T-helper 1 cell treated with Interleukin-12 subunit alpha and Interleukin-12 subunit beta and Interleukin-4 antibody, amounts not matched to agents 30 μg/mL and 1 μg/mL, for 36 hours (primary cell): ENCODE results near the gene CRNKL1.

ENCODE experiments used
- H3K27ac Mint-ChIP-seq: one replicate; pipeline ENCODE4 v1.8.0; 2021; ENCODE audit warnings: mild to moderate bottlenecking, mixed read lengths
- H3K27me3 Mint-ChIP-seq: one replicate; pipeline ENCODE4 v1.8.0; 2021; ENCODE audit warnings: low read depth, mixed read lengths
- H3K36me3 Mint-ChIP-seq: one replicate; pipeline ENCODE4 v1.8.0; 2021; ENCODE audit warnings: low read depth, mixed read lengths
- H3K4me1 Mint-ChIP-seq: one replicate; pipeline ENCODE4 v1.8.0; 2021; ENCODE audit warnings: low read depth, mixed read lengths
- H3K4me3 Mint-ChIP-seq: one replicate; pipeline ENCODE4 v1.8.0; 2021; ENCODE audit warnings: mild to moderate bottlenecking, moderate library complexity, mixed read lengths
- H3K9me3 Mint-ChIP-seq: one replicate; pipeline ENCODE4 v1.8.0; 2021; ENCODE audit warnings: mixed read lengths

The CRNKL1 gene

DNA sequence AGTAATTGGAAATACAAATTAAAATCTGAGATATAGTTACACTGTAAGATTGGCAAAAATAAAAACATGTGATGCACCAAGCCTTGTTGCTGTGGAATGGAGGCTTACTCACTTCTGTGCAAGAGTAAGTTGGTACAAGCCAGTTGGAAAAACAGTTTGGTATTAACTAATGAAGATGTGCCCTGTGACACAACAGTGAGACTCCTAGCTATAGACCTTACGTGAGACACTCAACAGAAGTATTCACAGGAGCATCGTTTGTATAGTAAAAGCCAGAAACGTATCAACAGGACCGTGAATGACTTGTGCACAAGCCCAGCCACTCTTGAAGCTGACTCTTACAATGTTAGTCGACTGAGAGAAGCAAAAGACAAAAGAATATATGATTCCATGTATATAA, 20.5 kb downstream of the CRNKL1 start:
- Mint-ChIP-seq H3K4me3 (no peak overlapping the region), H3K4me1 (peaks cover 3% of the 10 kb centered on the region), H3K36me3 (peaks cover 27% of the 10 kb centered on the region), H3K27me3 (no peaks in the 10 kb centered on the region), H3K27ac (no peak overlapping the region), H3K9me3 (no peaks in the 10 kb centered on the region)

GRCh38 chr20:20027284-20027683, 25.0 kb downstream of the CRNKL1 start:
- Mint-ChIP-seq H3K36me3 (peaks cover 17% of the 10 kb centered on the region), H3K4me3 (no peak overlapping the region), H3K4me1 (peaks cover 14% of the 10 kb centered on the region), H3K27me3 (no peaks in the 10 kb centered on the region), H3K27ac (no peak overlapping the region), H3K9me3 (no peaks in the 10 kb centered on the region)

GRCh38 chr20:20024942-20025341, 27.3 kb downstream of the CRNKL1 start:
- no peak overlapping the region for H3K27ac Mint-ChIP-seq

GRCh38 chr20:20023395-20023794, 28.9 kb downstream of the CRNKL1 start:
- peaks cover 9% of the 10 kb centered on the region for H3K36me3 Mint-ChIP-seq

More at GRCh38 chr20:20024942-20025341, 27.3 kb downstream of the CRNKL1 start:
- Mint-ChIP-seq H3K9me3 (no peaks in the 10 kb centered on the region), H3K4me1 (peaks cover 32% of the 10 kb centered on the region), H3K27me3 (no peaks in the 10 kb centered on the region), H3K4me3 (no peak overlapping the region), H3K36me3 (peaks cover 12% of the 10 kb centered on the region)

GRCh38 chr20:20022498-20022897, 29.8 kb downstream of the CRNKL1 start:
- Mint-ChIP-seq H3K4me3 (peak overlapping the region; percentile 52), H3K9me3 (no peaks in the 10 kb centered on the region), H3K36me3 (peaks cover 10% of the 10 kb centered on the region)

More at GRCh38 chr20:20023395-20023794, 28.9 kb downstream of the CRNKL1 start:
- H3K27me3 Mint-ChIP-seq: no peaks in the 10 kb centered on the region
- no peaks in the 10 kb centered on the region for H3K9me3 Mint-ChIP-seq
- H3K4me3 Mint-ChIP-seq: no peak overlapping the region
- H3K4me1 Mint-ChIP-seq: peaks cover 40% of the 10 kb centered on the region
- peak overlapping the region; percentile 27 for H3K27ac Mint-ChIP-seq

DNA sequence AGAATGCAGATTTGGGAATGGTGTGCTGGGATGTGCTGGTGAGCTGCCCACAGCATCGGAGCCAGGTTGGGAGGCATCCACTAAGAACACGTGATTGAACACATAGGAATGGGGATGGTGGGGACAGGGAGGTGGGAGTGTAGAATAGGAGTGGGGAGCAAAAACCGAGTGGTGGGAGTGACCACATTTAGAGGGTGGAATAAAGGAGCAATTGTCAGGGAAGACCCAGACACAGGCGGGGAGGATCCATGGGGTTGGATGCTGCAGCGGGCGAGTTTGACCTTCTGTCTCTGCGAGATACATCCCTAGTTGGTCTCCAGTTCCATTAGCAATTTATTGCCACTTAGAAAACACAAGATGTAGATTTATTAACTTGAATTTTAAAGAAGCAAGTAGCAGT, 30.4 kb downstream of the CRNKL1 start:
- H3K4me1 Mint-ChIP-seq: peaks cover 49% of the 10 kb centered on the region
- H3K27ac Mint-ChIP-seq: peak overlapping the region; percentile 87
- H3K27me3 Mint-ChIP-seq: no peaks in the 10 kb centered on the region
- peak overlapping the region; percentile 40 for H3K4me3 Mint-ChIP-seq
- peaks cover 9% of the 10 kb centered on the region for H3K36me3 Mint-ChIP-seq
- H3K9me3 Mint-ChIP-seq: no peaks in the 10 kb centered on the region

More at GRCh38 chr20:20022498-20022897, 29.8 kb downstream of the CRNKL1 start:
- Mint-ChIP-seq H3K27me3 (no peaks in the 10 kb centered on the region), H3K4me1 (peaks cover 46% of the 10 kb centered on the region), H3K27ac (peak overlapping the region; percentile 81)

DNA sequence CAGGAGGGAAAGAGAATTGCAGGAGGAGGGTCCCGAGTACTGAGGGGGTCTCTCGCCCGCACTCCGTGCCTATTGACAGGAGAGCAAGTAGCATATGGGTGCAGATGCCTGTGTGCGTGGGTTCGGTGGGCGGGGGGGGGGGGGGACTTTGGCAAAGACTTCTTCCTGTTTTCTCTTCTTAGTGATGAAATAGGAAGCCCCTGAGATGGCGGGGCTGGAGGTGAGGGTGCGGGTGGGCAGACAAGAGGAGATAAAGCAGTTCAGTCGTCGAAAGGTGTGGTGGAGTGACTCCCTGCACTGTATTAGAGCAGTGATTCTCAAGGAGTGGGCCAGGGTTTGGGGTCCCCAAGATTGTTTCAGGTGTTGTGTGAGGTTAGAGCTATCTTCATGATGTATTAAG, 31.4 kb downstream of the CRNKL1 start:
- H3K27ac Mint-ChIP-seq: peak overlapping the region; percentile 87
- peak overlapping the region; percentile 2 for H3K4me3 Mint-ChIP-seq
- H3K9me3 Mint-ChIP-seq: no peaks in the 10 kb centered on the region
- H3K27me3 Mint-ChIP-seq: no peaks in the 10 kb centered on the region
- peaks cover 7% of the 10 kb centered on the region for H3K36me3 Mint-ChIP-seq
- H3K4me1 Mint-ChIP-seq: peaks cover 53% of the 10 kb centered on the region

DNA sequence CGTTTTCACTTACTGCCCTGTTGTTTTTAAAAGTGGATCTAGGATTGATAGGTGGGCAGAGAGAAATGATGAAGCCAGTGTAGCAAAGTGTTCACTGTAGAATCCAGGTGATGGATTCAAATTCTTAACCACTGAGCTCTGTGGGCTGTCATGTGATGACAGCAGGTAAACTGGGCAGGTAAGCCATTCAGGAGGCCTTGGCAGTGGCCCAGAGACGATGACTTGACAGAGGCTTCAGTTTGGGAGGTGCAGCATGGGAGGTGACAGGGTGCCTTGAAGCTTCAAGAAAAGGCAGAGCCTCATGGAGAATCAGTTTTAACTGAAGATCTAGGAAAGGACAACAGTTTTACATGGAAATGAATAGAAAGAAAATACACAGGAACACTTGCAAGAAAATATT, 33.1 kb downstream of the CRNKL1 start:
- no peaks in the 10 kb centered on the region for H3K9me3 Mint-ChIP-seq
- H3K4me3 Mint-ChIP-seq: peak overlapping the region; percentile 89
- peaks cover 51% of the 10 kb centered on the region for H3K4me1 Mint-ChIP-seq
- H3K36me3 Mint-ChIP-seq: peaks cover 4% of the 10 kb centered on the region
- no peaks in the 10 kb centered on the region for H3K27me3 Mint-ChIP-seq
- peak overlapping the region; percentile 22 for H3K27ac Mint-ChIP-seq

DNA sequence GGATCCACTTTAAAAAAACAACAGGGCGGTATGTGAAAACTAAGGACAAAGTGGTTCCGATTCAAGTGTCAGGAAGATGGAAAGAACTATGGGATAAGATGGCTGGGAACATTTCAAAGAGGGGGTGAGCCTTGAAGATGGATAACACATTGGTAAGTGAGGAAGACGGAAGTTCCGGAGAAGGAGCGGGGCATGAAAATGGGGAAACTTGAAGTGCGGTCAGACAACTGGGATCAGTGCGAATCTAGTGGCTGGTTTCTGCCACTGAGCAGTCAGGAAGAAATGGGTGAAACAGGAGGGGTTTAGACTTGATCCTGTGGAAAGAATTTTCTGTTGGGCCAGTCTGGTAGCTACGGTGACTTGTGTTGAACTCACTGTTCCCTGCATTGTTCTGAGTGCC, 33.9 kb downstream of the CRNKL1 start:
- peak overlapping the region; percentile 89 for H3K4me3 Mint-ChIP-seq
- peaks cover 49% of the 10 kb centered on the region for H3K4me1 Mint-ChIP-seq
- H3K36me3 Mint-ChIP-seq: peaks cover 4% of the 10 kb centered on the region
- H3K27ac Mint-ChIP-seq: peak overlapping the region; percentile 62
- H3K9me3 Mint-ChIP-seq: no peaks in the 10 kb centered on the region
- no peaks in the 10 kb centered on the region for H3K27me3 Mint-ChIP-seq

DNA sequence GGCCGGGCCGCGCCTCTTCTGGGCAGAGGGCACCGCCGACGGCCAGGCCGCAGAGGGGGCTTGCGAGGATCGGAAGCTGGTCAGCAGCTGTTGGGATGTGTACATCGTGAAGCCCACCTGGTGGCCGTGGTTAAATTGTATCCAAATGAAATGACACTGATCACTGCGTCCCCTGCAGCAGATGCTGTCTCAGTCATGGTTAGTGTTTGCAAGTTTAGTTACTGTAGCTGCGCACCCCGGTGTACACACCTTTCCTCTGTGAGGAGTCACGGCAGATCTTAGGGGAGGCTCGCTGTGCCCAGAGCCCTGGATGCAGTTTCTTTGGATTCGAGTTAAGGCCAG, 34.5 kb downstream of the CRNKL1 start:
- Mint-ChIP-seq H3K4me1 (peaks cover 47% of the 10 kb centered on the region), H3K9me3 (no peaks in the 10 kb centered on the region), H3K36me3 (peaks cover 4% of the 10 kb centered on the region), H3K27ac (peak overlapping the region; percentile 78), H3K27me3 (no peaks in the 10 kb centered on the region), H3K4me3 (peak overlapping the region; percentile 89)

GRCh38 chr20:20017001-20017843, 35.0 kb downstream of the CRNKL1 start, which contains the start of gene NAA20:
Gene NAA20 (plus strand): TSS chr20:20017362. CDS start chr20:20017397, 35 bp downstream.
- no peaks in the 10 kb centered on the region for H3K27me3 Mint-ChIP-seq
- no peaks in the 10 kb centered on the region for H3K9me3 Mint-ChIP-seq
- peaks cover 44% of the 10 kb centered on the region for H3K4me1 Mint-ChIP-seq
- H3K27ac Mint-ChIP-seq: peak within 1 kb of the TSS; percentile 83
- peaks cover 4% of the 10 kb centered on the region for H3K36me3 Mint-ChIP-seq
- H3K4me3 Mint-ChIP-seq: peak within 1 kb of the TSS; percentile 89

DNA sequence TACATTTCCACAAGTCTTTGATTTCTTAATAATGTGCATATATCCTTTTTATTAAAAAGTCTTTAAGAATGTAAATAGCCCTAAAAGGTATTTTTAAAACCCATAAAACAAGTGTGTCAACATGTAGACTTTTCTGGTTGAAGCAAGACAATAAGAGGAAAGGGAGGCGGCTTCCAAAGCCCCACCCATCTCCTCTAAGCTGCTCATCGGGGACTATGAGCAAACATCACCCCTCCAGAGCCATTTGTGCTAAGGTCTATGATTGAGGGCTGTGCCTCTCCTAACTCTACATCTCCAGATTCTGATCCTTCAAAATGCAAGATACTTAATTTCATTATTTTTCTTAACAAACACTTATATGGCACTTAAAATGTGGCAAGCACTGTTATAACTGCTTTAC, 37.6 kb downstream of the CRNKL1 start:
- H3K36me3 Mint-ChIP-seq: peaks cover 4% of the 10 kb centered on the region
- no peak overlapping the region for H3K27ac Mint-ChIP-seq
- no peaks in the 10 kb centered on the region for H3K9me3 Mint-ChIP-seq
- no peak overlapping the region for H3K4me3 Mint-ChIP-seq
- no peaks in the 10 kb centered on the region for H3K27me3 Mint-ChIP-seq
- H3K4me1 Mint-ChIP-seq: peaks cover 23% of the 10 kb centered on the region

GRCh38 chr20:20012541-20012940, 39.7 kb downstream of the CRNKL1 start:
- Mint-ChIP-seq H3K27me3 (no peaks in the 10 kb centered on the region), H3K9me3 (no peaks in the 10 kb centered on the region), H3K4me3 (no peak overlapping the region)

GRCh38 chr20:20010639-20011500, 41.4 kb downstream of the CRNKL1 start:
- H3K27ac Mint-ChIP-seq: no peak overlapping the region
- H3K36me3 Mint-ChIP-seq: no peaks in the 10 kb centered on the region
- H3K4me3 Mint-ChIP-seq: no peak overlapping the region
- peaks cover 2% of the 10 kb centered on the region for H3K4me1 Mint-ChIP-seq
- no peaks in the 10 kb centered on the region for H3K27me3 Mint-ChIP-seq
- no peaks in the 10 kb centered on the region for H3K9me3 Mint-ChIP-seq

More at GRCh38 chr20:20012541-20012940, 39.7 kb downstream of the CRNKL1 start:
- no peaks in the 10 kb centered on the region for H3K36me3 Mint-ChIP-seq
- H3K4me1 Mint-ChIP-seq: peaks cover 9% of the 10 kb centered on the region
- H3K27ac Mint-ChIP-seq: no peak overlapping the region
